GM18502 (cell line): ENCODE results near the gene SRD5A3.

ENCODE experiments used
- ATAC-seq: cut with Tn5 transposase; IDR thresholded peaks from one replicate; pipeline ENCODE4 v1.9.1; 2021; ENCODE audit warnings: mild to moderate bottlenecking; ENCODE audit not compliant: unreplicated experiment, poor library complexity

SRD5A3 gene

GRCh38 chr4:55345980-55346850, at the start of gene SRD5A3:
TSS of gene SRD5A3 (plus strand) at chr4:55346242. CDS start at chr4:55346337, 95 bp downstream.
- peak; percentile 95 for ATAC-seq

- no peak for ATAC-seq
Observed at GRCh38 chr4:55297346-55297745, 48.7 kb upstream of the SRD5A3 start.

- ATAC-seq, result no peak
Observed at GRCh38 chr4:55303760-55304165, 42.3 kb upstream of the SRD5A3 start.

- no peak for ATAC-seq
Observed at GRCh38 chr4:55304303-55304702, 41.7 kb upstream of the SRD5A3 start.

- ATAC-seq, result no peak
Observed at GRCh38 chr4:55308071-55308470, 38.0 kb upstream of the SRD5A3 start.

GRCh38 chr4:55311792-55312488, 34.1 kb upstream of the SRD5A3 start:
- no peak for ATAC-seq

- ATAC-seq, result peak; percentile 83
Observed at GRCh38 chr4:55312489-55313101, 33.4 kb upstream of the SRD5A3 start.

- ATAC-seq, result no peak
Observed at GRCh38 chr4:55314141-55314820, 31.8 kb upstream of the SRD5A3 start.

- ATAC-seq, result no peak
Observed at GRCh38 chr4:55318175-55319129, 27.6 kb upstream of the SRD5A3 start.

- peak; percentile 52 for ATAC-seq
Observed at GRCh38 chr4:55321707-55322264, 24.3 kb upstream of the SRD5A3 start.

GRCh38 chr4:55323375-55323774, 22.7 kb upstream of the SRD5A3 start:
- no peak for ATAC-seq

GRCh38 chr4:55326629-55327028, 19.4 kb upstream of the SRD5A3 start:
- no peak for ATAC-seq

GRCh38 chr4:55329012-55329411, 17.0 kb upstream of the SRD5A3 start:
- ATAC-seq, result no peak

GRCh38 chr4:55330241-55330640, 15.8 kb upstream of the SRD5A3 start:
- ATAC-seq, result no peak

GRCh38 chr4:55336138-55337034, 9.7 kb upstream of the SRD5A3 start:
- ATAC-seq, result no peak

- ATAC-seq, result no peak
Observed at GRCh38 chr4:55337944-55338343, 8.1 kb upstream of the SRD5A3 start.

GRCh38 chr4:55338486-55338885, 7.6 kb upstream of the SRD5A3 start:
- no peak for ATAC-seq

GRCh38 chr4:55340266-55340665, 5.8 kb upstream of the SRD5A3 start:
- no peak for ATAC-seq
